Astrocyte of the spinal cord (primary cell): Measurements from ENCODE around the gene PRDM11.
A peak's percentile ranks its signal among the peaks of the same experiment; 100 is the strongest.

ENCODE experiments used
- DNase-seq: peaks from one replicate; pipeline ENCODE4 v3.0.0; 2011; ENCODE audit warnings: low read depth, low spot score
- H3K4me3 ChIP-seq: 2 replicates; pipeline ENCODE4 v1.5.1; 2011; ENCODE audit warnings: low read depth, mild to moderate bottlenecking, low read length, moderate library complexity
- in situ Hi-C: cut with HindIII; loops from 2 replicates; pipeline ENCODE4 v1.10.0; 2017; ENCODE audit warnings: low sequenced_read_pairs
- TF ChIP-seq, protein P1 (sequence below): IDR thresholded peaks from 2 replicates; pipeline ENCODE4 v1.5.1; 2012; ENCODE audit warnings: low read depth, mild to moderate bottlenecking, low read length, inconsistent platforms

The PRDM11 gene

DNA sequence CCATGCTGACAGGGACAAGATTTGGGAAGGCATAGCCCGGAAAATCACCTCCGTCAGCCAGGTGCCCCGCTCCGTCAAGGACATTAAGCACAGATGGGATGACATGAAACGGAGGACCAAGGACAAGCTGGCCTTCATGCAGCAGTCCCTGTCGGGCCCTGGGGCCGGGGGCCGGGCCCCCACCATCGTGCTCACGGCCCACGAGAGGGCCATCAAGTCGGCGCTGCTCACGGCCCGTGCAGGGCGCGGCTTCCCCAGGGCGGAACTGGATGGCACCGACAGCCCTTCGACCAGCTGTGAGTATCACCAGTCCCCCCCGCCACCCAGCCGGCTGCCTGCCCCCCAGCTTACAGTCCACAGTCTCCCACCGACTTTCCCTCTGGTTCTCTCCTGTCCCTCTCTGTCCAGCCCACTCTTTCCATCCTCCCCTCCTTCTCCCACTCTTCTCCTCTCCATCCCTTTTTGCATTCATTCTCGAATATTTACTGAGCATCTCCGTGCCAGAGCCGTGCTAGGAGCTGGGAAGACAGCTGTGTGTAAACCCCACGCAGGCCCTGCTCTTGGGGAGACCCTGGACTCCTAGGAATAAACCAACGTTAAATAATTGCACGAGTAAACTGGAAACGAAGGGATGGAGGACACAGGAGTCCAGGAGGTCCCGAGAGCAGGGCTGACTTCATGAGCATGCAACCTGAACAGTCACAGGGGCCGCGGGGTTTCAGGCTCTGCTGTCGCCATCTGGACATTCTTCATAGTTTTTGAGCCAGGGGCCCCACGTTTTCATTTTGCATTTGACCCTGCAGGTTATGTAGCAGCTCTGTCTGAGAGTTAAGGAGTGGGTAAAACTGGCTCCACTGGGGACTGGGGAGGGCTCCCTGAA is 62.8 kb downstream of the PRDM11 start:
- no peak overlapping the region for H3K4me3 ChIP-seq
- in situ Hi-C loops, result no loop called here
- TF ChIP-seq, protein P1, sequence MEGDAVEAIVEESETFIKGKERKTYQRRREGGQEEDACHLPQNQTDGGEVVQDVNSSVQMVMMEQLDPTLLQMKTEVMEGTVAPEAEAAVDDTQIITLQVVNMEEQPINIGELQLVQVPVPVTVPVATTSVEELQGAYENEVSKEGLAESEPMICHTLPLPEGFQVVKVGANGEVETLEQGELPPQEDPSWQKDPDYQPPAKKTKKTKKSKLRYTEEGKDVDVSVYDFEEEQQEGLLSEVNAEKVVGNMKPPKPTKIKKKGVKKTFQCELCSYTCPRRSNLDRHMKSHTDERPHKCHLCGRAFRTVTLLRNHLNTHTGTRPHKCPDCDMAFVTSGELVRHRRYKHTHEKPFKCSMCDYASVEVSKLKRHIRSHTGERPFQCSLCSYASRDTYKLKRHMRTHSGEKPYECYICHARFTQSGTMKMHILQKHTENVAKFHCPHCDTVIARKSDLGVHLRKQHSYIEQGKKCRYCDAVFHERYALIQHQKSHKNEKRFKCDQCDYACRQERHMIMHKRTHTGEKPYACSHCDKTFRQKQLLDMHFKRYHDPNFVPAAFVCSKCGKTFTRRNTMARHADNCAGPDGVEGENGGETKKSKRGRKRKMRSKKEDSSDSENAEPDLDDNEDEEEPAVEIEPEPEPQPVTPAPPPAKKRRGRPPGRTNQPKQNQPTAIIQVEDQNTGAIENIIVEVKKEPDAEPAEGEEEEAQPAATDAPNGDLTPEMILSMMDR, result no peak
- no peak for DNase-seq

DNA sequence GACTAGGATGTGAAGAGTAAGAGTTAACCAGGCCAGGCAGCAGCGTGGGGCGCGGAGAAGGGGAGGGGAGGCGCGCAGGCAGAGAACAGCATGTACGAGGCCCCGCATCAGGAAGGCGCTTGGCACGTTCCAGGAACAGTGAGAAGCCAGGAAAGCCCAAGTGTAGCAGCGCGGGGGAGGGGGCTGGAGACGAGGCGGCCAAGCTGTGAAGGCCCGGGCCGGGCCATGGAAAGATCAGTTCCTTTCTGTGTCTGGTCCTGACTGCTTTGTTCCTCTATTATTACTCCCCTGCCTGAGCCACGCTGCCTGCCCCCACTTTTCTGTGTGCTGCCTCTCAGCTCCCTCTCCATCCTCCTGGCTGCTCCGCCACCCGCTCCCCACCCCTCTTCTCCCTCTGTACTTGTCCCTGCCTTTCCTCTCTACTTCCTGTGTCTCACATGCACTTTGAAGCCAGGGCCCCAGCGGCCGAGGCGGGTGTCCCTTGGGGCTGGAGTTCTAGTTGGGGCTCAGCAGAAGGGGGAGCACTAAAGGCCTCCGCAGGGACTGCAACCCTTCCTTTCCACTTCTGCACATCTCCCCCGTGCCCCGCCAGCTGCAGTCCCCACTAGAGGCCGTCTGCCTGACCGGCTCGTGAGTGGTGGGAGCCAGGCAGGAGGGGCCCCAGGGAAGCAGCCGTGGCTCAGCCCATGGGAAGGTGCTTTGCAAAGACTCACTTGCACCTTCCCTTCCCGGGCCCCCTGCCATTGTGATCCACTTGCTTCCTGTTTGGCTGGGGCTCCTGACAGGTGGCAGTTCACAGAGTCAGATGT is 63.7 kb downstream of the PRDM11 start:
- peak; percentile 71 for DNase-seq
- no peak overlapping the region for H3K4me3 ChIP-seq
- TF ChIP-seq, protein P1, result no peak
- in situ Hi-C loops, result no loop called here

DNA sequence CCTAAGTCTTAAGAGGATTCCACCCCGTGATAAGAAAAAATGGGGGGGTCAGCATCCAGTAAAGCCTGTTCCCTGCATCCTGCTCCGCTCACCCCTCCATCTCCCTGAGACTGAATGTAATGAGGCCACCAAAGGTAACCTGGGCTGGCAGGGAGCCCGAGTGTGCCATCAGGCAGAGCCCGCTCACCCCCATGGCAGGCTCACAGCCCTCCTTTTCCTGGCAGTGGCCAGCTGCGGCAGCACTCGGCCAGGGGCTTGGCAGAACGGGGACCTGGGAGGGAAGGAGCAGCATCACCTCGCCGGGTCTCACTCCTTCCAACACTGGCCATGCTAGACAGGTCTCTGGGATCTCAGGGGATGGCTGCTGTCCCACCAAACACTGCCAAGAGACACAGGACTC is 64.4 kb downstream of the PRDM11 start:
- DNase-seq, result no peak
- TF ChIP-seq, protein P1, result no peak
- in situ Hi-C loops, result no loop called here
- H3K4me3 ChIP-seq, result no peak overlapping the region

DNA sequence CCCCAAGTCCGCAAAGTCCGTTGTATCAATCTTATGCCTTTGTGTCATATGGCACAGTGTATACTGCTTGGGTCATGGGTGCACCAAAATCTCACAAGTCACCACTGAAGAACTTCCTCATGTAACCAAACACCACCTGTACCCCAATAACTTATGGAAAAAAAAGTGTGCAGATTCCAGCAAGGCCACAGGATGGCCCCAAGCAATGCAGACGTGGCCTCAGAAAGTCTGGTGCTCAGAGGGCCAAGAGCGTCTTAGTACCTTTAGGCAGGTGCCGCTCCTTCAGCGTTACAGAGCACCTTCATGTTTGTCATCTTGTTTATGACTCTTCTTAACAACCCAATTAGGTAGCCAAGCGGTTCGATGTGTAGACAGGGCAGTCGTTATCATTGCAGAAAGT is 65.3 kb downstream of the PRDM11 start:
- DNase-seq, result no peak
- TF ChIP-seq, protein P1, result no peak
- in situ Hi-C loops, result no loop called here
- H3K4me3 ChIP-seq, result no peak overlapping the region

DNA sequence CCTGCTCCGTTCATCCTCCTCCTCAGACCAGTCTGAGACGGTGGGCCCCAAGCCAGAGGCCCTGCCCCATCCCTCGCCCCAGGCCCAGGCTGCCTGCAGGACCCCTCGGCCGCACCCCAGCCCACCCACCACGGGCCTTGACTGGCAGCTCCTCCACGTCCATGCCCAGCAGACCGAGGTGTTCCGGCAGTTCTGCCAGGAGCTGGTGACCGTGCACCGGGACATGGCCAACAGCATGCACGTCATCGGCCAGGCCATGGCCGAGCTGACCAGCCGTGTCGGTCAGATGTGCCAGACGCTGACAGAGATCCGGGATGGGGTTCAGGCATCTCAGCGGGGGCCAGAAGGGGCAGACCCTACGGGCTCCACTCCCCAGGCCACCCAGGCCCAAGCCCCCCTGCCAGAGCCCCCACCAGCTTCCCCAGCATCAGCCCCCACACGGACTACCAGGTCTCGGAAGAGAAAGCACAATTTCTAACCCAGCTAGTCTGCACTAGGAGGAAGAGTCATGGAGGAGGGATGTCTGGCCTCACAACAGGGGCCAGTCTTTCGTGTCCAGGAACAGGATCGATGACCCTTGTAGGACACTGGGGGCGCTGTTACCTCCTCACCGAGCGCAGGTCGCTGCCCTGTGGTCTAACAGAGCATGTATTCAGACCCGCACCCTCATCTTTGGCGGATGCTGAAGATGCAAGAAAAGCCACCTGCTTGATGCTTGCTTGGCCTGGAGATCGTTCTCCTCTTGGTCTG is 66.3 kb downstream of the PRDM11 start:
- DNase-seq, result no peak
- in situ Hi-C loops, result no loop called here
- H3K4me3 ChIP-seq, result no peak overlapping the region
- TF ChIP-seq, protein P1, result no peak

DNA sequence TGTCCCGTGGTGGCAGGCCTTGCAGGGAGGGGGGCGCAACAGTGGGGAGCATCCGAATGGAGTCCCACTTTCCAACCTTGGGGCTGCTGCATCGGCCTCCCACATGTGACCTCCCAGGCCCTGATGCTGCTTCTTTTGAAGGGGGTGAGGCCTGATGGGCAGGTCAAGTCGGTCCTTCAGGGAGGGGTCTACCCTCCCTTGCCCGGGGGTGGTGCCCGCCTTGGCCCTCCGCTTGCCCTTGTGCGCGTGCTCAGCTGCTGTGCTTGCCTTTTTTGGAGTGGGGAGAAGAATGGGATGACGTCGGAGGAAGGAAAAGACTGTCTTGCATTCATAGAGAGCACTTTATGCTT is 66.9 kb downstream of the PRDM11 start:
- no peak overlapping the region for H3K4me3 ChIP-seq
- TF ChIP-seq, protein P1, result no peak
- in situ Hi-C loops, result no loop called here
- no peak for DNase-seq
